ENCODE data around the gene ZNF841.
A peak's percentile ranks its signal among the peaks of the same experiment; 100 is the strongest.

ZNF841 gene

GRCh38 chr19:52095172-52096014 lies at the start of gene ZNF841:
Gene ZNF841 (minus strand): TSS chr19:52095765. CDS start chr19:52084801, 10,964 bp downstream.
- TF ChIP-seq Cebpa-rat (IDR thresholded peaks at IDR 0.05) = no peak
- Histone ChIP-seq H3K4me3 (peak within 1 kb of the TSS; percentile 74), H3K4me2 (peak within 1 kb of the TSS; percentile 64), H3K27me3 (no peaks in the 10 kb centered on the region), H3K4me1 (no peaks in the 10 kb centered on the region), H4K20me1 (no peaks in the 10 kb centered on the region), H3K36me3 (peaks cover 31% of the 10 kb centered on the region), H3K27ac (peak within 1 kb of the TSS; percentile 80), H3K9me3 (peaks cover 99% of the 10 kb centered on the region), H3K9ac (peak within 1 kb of the TSS; percentile 83)

GRCh38 chr19:52142001-52142595 lies 46.5 kb upstream of the ZNF841 start:
- Histone ChIP-seq H3K4me1 (peaks cover 16% of the 10 kb centered on the region), H3K9ac (no peak overlapping the region), H3K4me3 (no peak overlapping the region), H4K20me1 (no peaks in the 10 kb centered on the region), H3K36me3 (peaks cover 27% of the 10 kb centered on the region), H3K27ac (no peak overlapping the region), H3K27me3 (no peaks in the 10 kb centered on the region), H3K9me3 (peaks cover 44% of the 10 kb centered on the region), H3K4me2 (no peak overlapping the region)
- TF ChIP-seq Cebpa-rat (IDR thresholded peaks at IDR 0.05) = no peak

GRCh38 chr19:52141203-52141602 lies 45.6 kb upstream of the ZNF841 start:
- Histone ChIP-seq H3K4me3 (no peak overlapping the region), H4K20me1 (no peaks in the 10 kb centered on the region), H3K36me3 (peaks cover 24% of the 10 kb centered on the region), H3K4me2 (no peak overlapping the region), H3K27ac (no peak overlapping the region), H3K27me3 (no peaks in the 10 kb centered on the region), H3K9me3 (peaks cover 44% of the 10 kb centered on the region), H3K9ac (no peak overlapping the region), H3K4me1 (peaks cover 16% of the 10 kb centered on the region)
- TF ChIP-seq Cebpa-rat (IDR thresholded peaks at IDR 0.05) = no peak

GRCh38 chr19:52140032-52140710 lies 44.6 kb upstream of the ZNF841 start:
- Histone ChIP-seq H3K4me1 (peaks cover 16% of the 10 kb centered on the region), H3K4me3 (peak overlapping the region; percentile 94), H3K36me3 (peaks cover 24% of the 10 kb centered on the region), H3K27me3 (no peaks in the 10 kb centered on the region), H3K27ac (no peak overlapping the region), H3K4me2 (peak overlapping the region; percentile 67), H3K9ac (peak overlapping the region; percentile 94; the same call in 1 of the 2 replicates), H4K20me1 (no peaks in the 10 kb centered on the region), H3K9me3 (peaks cover 44% of the 10 kb centered on the region)
- TF ChIP-seq Cebpa-rat (IDR thresholded peaks at IDR 0.05) = no peak

GRCh38 chr19:52139252-52140031 lies 43.9 kb upstream of the ZNF841 start, which contains the start of gene ZNF616:
Gene ZNF616 (minus strand): TSS chr19:52139938. CDS start chr19:52130512, 9,426 bp downstream.
- Histone ChIP-seq H3K4me2 (peak within 1 kb of the TSS; percentile 86), H3K36me3 (peaks cover 31% of the 10 kb centered on the region), H3K9ac (peak within 1 kb of the TSS; percentile 94), H3K27ac (peak within 1 kb of the TSS; percentile 93), H3K4me1 (peaks cover 16% of the 10 kb centered on the region), H3K9me3 (peaks cover 46% of the 10 kb centered on the region), H3K27me3 (no peaks in the 10 kb centered on the region), H4K20me1 (no peaks in the 10 kb centered on the region), H3K4me3 (peak within 1 kb of the TSS; percentile 94)
- TF ChIP-seq Cebpa-rat (IDR thresholded peaks at IDR 0.05) = no peak

GRCh38 chr19:52138983-52139251 lies 43.4 kb upstream of the ZNF841 start:
- peak overlapping the region; percentile 86 for H3K4me2 ChIP-seq
- peak overlapping the region; percentile 94 for H3K4me3 ChIP-seq
- H3K27me3 ChIP-seq = no peaks in the 10 kb centered on the region
- peaks cover 16% of the 10 kb centered on the region for H3K4me1 ChIP-seq
- H4K20me1 ChIP-seq = no peaks in the 10 kb centered on the region
- peaks cover 46% of the 10 kb centered on the region for H3K9me3 ChIP-seq
- no peak for TF ChIP-seq Cebpa-rat (IDR thresholded peaks at IDR 0.05)
- peaks cover 36% of the 10 kb centered on the region for H3K36me3 ChIP-seq
- H3K9ac ChIP-seq = peak overlapping the region; percentile 94
- peak overlapping the region; percentile 93 for H3K27ac ChIP-seq

- H3K9me3 ChIP-seq = peaks cover 47% of the 10 kb centered on the region
These were observed 42.9 kb upstream of the ZNF841 start for GRCh38 chr19:52138278-52138982.

GRCh38 chr19:52120286-52120685 lies 24.7 kb upstream of the ZNF841 start:
- no peak for TF ChIP-seq Cebpa-rat (IDR thresholded peaks at IDR 0.05)
- Histone ChIP-seq H3K9me3 (peaks cover 99% of the 10 kb centered on the region), H3K36me3 (peaks cover 98% of the 10 kb centered on the region), H3K4me2 (no peak overlapping the region), H3K27me3 (no peaks in the 10 kb centered on the region), H3K4me1 (no peaks in the 10 kb centered on the region), H3K9ac (no peak overlapping the region), H3K27ac (no peak overlapping the region), H3K4me3 (peak overlapping the region; percentile 31; the same call in 1 of the 2 replicates), H4K20me1 (no peaks in the 10 kb centered on the region)

More at GRCh38 chr19:52138278-52138982, 42.9 kb upstream of the ZNF841 start:
- H4K20me1 ChIP-seq = no peaks in the 10 kb centered on the region
- peaks cover 41% of the 10 kb centered on the region for H3K36me3 ChIP-seq
- H3K27me3 ChIP-seq = no peaks in the 10 kb centered on the region
- peak overlapping the region; percentile 94 for H3K9ac ChIP-seq
- peaks cover 16% of the 10 kb centered on the region for H3K4me1 ChIP-seq
- H3K4me3 ChIP-seq = peak overlapping the region; percentile 94
- H3K27ac ChIP-seq = peak overlapping the region; percentile 93
- peak overlapping the region; percentile 86 for H3K4me2 ChIP-seq
- no peak for TF ChIP-seq Cebpa-rat (IDR thresholded peaks at IDR 0.05)

All from BLaER1 (cell line).